ENCODE data around the gene SHB.

Gene SHB

DNA sequence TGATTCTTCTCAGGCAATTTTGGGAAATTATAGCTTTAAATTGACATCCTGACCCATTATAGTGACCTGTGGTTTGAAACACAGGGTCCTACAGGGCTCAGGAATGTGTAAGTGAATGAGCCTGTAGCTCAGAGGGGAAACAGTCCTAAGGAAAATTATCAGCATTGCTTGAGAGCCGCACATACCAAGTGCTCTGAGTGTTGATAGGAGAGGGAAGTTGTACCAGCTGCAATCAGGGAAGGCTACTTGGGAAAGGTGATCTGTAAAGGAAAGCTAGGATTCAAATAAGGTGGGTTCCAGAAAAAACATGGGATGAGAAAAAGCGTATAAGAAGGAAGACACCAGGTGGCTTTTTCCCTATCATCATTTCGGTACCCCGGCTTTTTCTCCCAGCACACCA lies 160.7 kb downstream of the SHB start:
- Histone ChIP-seq H2AFZ (no peak overlapping the region), H3K27ac (no peak overlapping the region), H3K4me2 (ENCODE audit: low read length) (no peak overlapping the region), H3K9me3 (ENCODE audit: control insufficient read depth, low read length) (no peaks in the 10 kb centered on the region), H3K36me3 (ENCODE audit: control insufficient read depth, insufficient read depth, low read length) (no peaks in the 10 kb centered on the region), H3K4me3 (ENCODE audit: low read depth, low read length) (no peak overlapping the region), H3K4me1 (no peaks in the 10 kb centered on the region), H3K9ac (no peak overlapping the region), H3K79me2 (no peaks in the 10 kb centered on the region), H3K27me3 (ENCODE audit: control insufficient read depth, insufficient read depth, low read length) (no peaks in the 10 kb centered on the region)
- no peak for TF ChIP-seq CTCF (IDR thresholded peaks at IDR 0.05)

DNA sequence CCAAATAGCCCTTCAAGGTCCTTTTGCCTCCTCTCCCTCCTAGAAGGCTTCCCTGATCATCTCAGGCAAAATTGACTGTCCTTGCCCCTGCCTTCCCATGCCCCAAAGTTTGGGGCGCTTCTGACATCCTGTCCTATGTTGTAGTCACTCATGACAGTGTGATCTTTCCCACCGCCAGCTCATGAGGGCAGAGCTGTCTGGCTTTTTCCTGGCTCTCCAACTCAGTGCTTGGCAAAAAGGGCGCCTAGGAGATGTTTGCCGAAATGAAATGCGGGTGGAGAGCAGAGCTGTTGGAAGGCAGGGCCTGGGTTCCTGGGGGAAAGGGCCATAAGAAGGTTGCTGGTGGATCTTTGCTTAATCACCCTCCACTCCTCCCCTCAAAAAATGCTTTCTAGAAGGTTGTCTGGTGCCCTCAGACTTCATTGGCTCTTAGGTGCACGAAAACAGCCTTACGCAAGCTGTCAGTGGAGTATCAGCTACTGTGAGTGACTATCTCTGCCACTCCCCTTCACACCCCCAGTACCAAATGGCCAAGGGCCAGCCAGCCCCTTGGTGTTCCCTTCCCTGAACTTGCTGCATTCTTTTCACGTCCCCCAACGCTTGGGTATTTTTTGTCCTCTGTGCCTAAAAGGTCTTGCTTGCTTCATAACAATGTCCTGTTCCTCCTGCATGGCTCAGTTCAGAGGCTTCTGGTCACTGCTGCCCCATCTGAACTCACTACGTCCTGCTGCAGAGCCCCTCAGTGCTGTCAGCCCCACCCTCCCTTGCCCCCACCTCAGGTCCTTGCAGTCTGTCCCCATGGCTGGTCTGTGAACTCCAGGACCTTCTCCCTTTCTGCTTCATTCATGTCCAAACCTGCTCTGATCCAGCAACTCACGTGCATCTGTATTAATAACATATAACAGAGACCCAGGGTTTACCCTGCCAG lies 162.5 kb downstream of the SHB start:
- Histone ChIP-seq H3K4me3 (ENCODE audit: low read depth, low read length) (no peak overlapping the region), H3K27ac (no peak overlapping the region), H3K36me3 (ENCODE audit: control insufficient read depth, insufficient read depth, low read length) (no peaks in the 10 kb centered on the region), H3K4me2 (ENCODE audit: low read length) (no peak overlapping the region), H3K79me2 (no peaks in the 10 kb centered on the region), H2AFZ (no peak overlapping the region), H3K9ac (no peak overlapping the region), H3K4me1 (peaks cover 4% of the 10 kb centered on the region), H3K9me3 (ENCODE audit: control insufficient read depth, low read length) (no peaks in the 10 kb centered on the region), H3K27me3 (ENCODE audit: control insufficient read depth, insufficient read depth, low read length) (no peaks in the 10 kb centered on the region)
- no peak for TF ChIP-seq CTCF (IDR thresholded peaks at IDR 0.05)

GRCh38 chr9:37905776-37906175 lies 163.3 kb downstream of the SHB start:
- Histone ChIP-seq H3K9me3 (ENCODE audit: control insufficient read depth, low read length) (no peaks in the 10 kb centered on the region), H3K4me2 (ENCODE audit: low read length) (no peak overlapping the region), H3K27me3 (ENCODE audit: control insufficient read depth, insufficient read depth, low read length) (no peaks in the 10 kb centered on the region), H3K79me2 (no peaks in the 10 kb centered on the region), H3K9ac (no peak overlapping the region), H2AFZ (no peak overlapping the region), H3K4me1 (peaks cover 4% of the 10 kb centered on the region), H3K27ac (no peak overlapping the region), H3K4me3 (ENCODE audit: low read depth, low read length) (no peak overlapping the region), H3K36me3 (ENCODE audit: control insufficient read depth, insufficient read depth, low read length) (no peaks in the 10 kb centered on the region)
- TF ChIP-seq CTCF (IDR thresholded peaks at IDR 0.05) = no peak

DNA sequence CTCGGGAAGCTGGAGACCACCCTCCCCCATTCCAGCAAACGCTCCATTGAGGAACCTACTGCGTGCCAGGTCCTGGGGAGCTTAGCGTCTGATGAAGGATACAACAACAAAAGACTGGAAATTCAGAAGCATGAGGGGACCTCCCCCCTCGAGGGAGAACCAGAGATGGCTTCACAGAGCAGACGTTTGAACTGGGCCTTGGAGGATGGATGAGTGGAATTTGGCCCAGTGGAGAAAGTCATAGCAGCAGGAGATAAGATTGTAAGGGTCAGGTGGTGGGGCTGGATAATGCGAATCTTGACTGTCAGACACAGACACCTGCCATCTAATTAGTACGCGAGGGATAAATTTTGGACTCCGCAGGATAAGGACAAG lies 163.9 kb downstream of the SHB start:
- H2AFZ ChIP-seq = peak overlapping the region; percentile 88
- peak overlapping the region; percentile 81 for H3K4me2 ChIP-seq (ENCODE audit: low read length)
- H3K36me3 ChIP-seq (ENCODE audit: control insufficient read depth, insufficient read depth, low read length) = no peaks in the 10 kb centered on the region
- peak overlapping the region; percentile 82 for H3K4me3 ChIP-seq (ENCODE audit: low read depth, low read length)
- peaks cover 3% of the 10 kb centered on the region for H3K79me2 ChIP-seq
- H3K27me3 ChIP-seq (ENCODE audit: control insufficient read depth, insufficient read depth, low read length) = no peaks in the 10 kb centered on the region
- H3K9me3 ChIP-seq (ENCODE audit: control insufficient read depth, low read length) = no peaks in the 10 kb centered on the region
- no peak overlapping the region for H3K27ac ChIP-seq
- no peak overlapping the region for H3K9ac ChIP-seq
- TF ChIP-seq CTCF (IDR thresholded peaks at IDR 0.05) = no peak
- peaks cover 4% of the 10 kb centered on the region for H3K4me1 ChIP-seq

Data from parathyroid adenoma (tissue), 2 donors.